Hepatic stellate cell (primary cell): ENCODE data around the gene C2CD4D.

Experiments
- DNase-seq: peaks from one replicate; pipeline ENCODE4 v3.0.0; 2011; ENCODE audit warnings: low spot score

C2CD4D gene

GRCh38 chr1:151834239-151834638 lies 5.4 kb downstream of the C2CD4D start:
- no peak for DNase-seq

GRCh38 chr1:151833172-151833900 lies 6.3 kb downstream of the C2CD4D start:
- no peak for DNase-seq

GRCh38 chr1:151832318-151832980 lies 7.2 kb downstream of the C2CD4D start:
- no peak for DNase-seq

GRCh38 chr1:151831605-151832004 lies 8.0 kb downstream of the C2CD4D start, which contains the start of gene RORC:
RORC (minus strand) TSS chr1:151831802; CDS start chr1:151831764, 38 bp downstream.
- no peak for DNase-seq

- DNase-seq, result no peak
Observed at GRCh38 chr1:151831256-151831591, 8.4 kb downstream of the C2CD4D start.

- DNase-seq, result no peak
Observed at GRCh38 chr1:151830055-151830454, 9.6 kb downstream of the C2CD4D start.

GRCh38 chr1:151829352-151830046 lies 10.1 kb downstream of the C2CD4D start:
- no peak for DNase-seq

- DNase-seq, result peak; percentile 55
Observed at GRCh38 chr1:151828921-151829320, 10.7 kb downstream of the C2CD4D start.

GRCh38 chr1:151827853-151828252 lies 11.8 kb downstream of the C2CD4D start:
- no peak for DNase-seq

- no peak for DNase-seq
Observed at GRCh38 chr1:151825751-151826660, 13.6 kb downstream of the C2CD4D start.

- no peak for DNase-seq
Observed at GRCh38 chr1:151825204-151825603, 14.4 kb downstream of the C2CD4D start.

- no peak for DNase-seq
Observed at GRCh38 chr1:151823175-151823574, 16.4 kb downstream of the C2CD4D start.

GRCh38 chr1:151822404-151822803 lies 17.2 kb downstream of the C2CD4D start:
- DNase-seq, result no peak

GRCh38 chr1:151820940-151821339 lies 18.7 kb downstream of the C2CD4D start:
- no peak for DNase-seq

- no peak for DNase-seq
Observed at GRCh38 chr1:151819976-151820623, 19.5 kb downstream of the C2CD4D start.

- no peak for DNase-seq
Observed at GRCh38 chr1:151819227-151819835, 20.3 kb downstream of the C2CD4D start.

GRCh38 chr1:151817353-151817730 lies 22.3 kb downstream of the C2CD4D start:
- DNase-seq, result no peak

- DNase-seq, result no peak
Observed at GRCh38 chr1:151816548-151817352, 22.9 kb downstream of the C2CD4D start.

- no peak for DNase-seq
Observed at GRCh38 chr1:151815716-151816327, 23.8 kb downstream of the C2CD4D start.
